ENCODE measurements around the gene C1orf50.
"Not testable (repeated sequence)": the region's sequence is repeated elsewhere in the genome, so short reads cannot be mapped to it uniquely, and the experiment has no call there.

Gene C1orf50

DNA sequence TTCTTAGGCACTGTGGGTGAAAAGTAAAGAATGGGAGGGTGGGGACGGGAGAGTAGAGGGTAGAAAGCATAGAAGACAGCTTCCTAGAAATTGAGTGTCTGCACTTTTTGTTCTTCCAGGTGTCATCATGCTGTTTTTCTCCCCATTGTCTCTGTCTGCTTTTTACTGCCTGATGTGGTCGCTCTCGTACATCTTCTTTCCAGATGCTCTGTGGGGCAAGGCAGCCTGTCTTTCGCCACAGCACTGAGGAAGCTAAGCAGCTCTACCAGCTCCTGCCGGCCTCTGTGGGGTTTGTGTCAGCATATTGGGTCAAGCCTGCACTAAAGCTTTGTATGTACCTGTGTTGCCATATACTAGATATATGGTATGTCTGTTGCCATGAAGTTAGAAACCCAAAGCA, 30.9 kb downstream of the C1orf50 start:
- DNase-seq (ENCODE audit: low read depth in 2 of 2, low spot score in 1 of 2) = no peak

- DNase-seq (ENCODE audit: low read depth in 2 of 2, low spot score in 1 of 2) = no peak
These were observed 34.9 kb downstream of the C1orf50 start for GRCh38 chr1:42801832-42802473.

DNA sequence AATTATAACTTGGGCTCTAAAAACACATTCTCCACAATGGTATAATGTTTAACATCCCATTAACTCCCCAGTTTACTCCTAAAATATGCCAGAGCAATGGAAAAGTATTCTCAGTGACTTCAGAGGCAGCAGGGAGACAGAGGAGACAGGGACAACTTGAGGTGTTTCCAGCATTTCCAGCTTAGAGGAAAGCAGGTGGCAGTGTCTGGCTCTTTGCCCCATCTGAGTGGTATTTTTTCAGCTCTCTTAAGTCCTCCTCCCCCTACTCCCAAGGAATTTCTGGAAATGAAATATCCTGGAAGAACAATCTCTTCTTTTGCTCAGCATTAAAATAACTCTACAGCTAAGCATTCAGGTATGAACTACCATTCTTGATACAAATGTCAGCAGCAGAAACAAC, 39.1 kb downstream of the C1orf50 start:
- no peak for DNase-seq (ENCODE audit: low read depth in 2 of 2, low spot score in 1 of 2)

- DNase-seq (ENCODE audit: low read depth in 2 of 2, low spot score in 1 of 2) = no peak
These were observed 39.5 kb downstream of the C1orf50 start for GRCh38 chr1:42806593-42806992.

- no peak for DNase-seq (ENCODE audit: low read depth in 2 of 2, low spot score in 1 of 2)
These were observed 40.1 kb downstream of the C1orf50 start for GRCh38 chr1:42807056-42807668.

GRCh38 chr1:42814815-42815214, 47.8 kb downstream of the C1orf50 start:
- DNase-seq (ENCODE audit: low read depth in 2 of 2, low spot score in 1 of 2) = not testable (repeated sequence)

GRCh38 chr1:42815941-42816584, 49.0 kb downstream of the C1orf50 start:
- DNase-seq (ENCODE audit: low read depth in 2 of 2, low spot score in 1 of 2) = no peak

DNA sequence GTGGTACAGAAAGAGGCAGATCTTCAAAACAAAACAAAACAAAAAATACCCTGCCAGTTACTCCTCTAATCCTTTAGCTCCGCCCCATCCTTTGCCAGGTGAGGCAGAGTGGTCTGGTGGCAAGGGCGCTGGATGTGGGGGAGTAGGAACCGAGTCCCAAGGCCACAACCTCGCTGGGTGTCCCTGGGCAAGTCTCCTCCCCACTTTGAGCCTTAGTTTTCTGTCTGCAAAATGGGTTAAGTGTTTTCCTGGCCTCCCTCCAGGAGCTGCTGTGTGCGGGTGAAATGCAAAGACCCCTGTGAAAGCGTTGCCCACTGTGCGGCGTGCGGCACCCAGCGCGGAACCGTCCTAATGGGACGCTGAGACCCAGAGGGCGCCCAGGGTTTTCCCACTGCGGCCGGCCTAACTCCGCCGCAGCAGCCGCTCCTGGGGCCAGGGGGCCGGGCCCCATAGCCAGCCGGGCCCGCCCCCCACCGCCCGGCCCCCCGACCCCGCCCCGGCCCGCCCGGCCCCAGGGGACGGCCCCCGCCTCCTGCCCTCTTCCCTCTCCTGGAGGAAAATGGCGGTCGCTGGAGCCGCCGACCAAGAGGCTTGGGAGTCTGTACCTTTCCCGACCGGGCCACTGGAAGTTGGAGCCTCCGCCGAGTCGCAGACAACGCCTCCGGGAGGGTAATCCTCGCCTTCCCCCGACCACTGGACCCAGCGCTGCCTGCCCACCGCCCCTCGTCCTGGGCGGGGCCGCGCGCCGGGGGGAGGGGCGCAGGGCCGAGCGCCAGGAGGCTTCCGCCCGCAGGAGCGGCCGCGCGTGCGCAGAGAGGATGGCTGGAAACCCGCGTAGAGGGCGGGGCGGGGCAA, 49.8 kb downstream of the C1orf50 start, which contains the start of the genes ERMAP and SVBP:
Gene ERMAP, plus strand, starts transcription at position 538 of the 855 bp plus-strand sequence. CDS start 13,327 bp downstream, outside the sequence.
Gene SVBP, minus strand, starts transcription at position 813 of the 855 bp plus-strand sequence. CDS start 853 bp downstream, outside the sequence.
- DNase-seq (ENCODE audit: low read depth in 2 of 2, low spot score in 1 of 2) = peak; percentile 87 to 90

DNA sequence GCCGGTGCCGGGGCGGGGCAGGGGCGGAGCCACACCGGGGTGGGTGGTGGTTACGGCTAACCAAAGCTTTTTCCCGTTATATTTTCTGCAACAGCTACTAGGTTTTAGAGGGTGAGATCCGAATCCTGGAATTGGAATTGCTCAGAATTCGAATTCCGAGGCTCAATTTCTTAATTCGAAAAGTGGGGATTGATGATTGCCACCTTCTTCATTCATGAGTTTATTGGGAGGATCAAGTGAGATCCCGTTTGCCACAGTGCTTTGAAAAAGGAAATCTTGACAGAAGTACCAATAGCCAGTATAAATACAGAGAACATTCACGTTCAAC, 50.4 kb downstream of the C1orf50 start:
- DNase-seq (ENCODE audit: low read depth in 2 of 2, low spot score in 1 of 2) = no peak

- no peak for DNase-seq (ENCODE audit: low read depth in 2 of 2, low spot score in 1 of 2)
These were observed 50.9 kb downstream of the C1orf50 start for GRCh38 chr1:42817976-42818375.

DNA sequence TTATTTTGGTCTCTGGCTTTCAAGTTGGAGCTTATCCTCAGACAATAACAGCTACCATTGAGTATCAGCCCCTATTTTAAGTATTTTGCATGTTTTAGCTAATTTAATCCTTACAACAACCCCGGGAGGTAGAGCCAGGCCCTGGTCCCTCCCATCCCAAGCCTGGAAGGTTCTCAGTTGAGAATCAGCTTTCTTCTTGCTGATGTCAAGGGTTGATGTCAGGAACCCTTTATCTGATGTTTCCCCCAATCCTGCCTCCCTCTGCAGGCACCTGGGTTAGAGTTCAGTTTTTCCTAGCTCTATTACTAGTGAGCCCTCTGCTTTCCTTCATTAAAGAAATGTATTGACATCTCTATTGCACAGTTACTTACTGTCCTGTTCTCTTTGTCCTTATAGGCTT, 53.8 kb downstream of the C1orf50 start:
- no peak for DNase-seq (ENCODE audit: low read depth in 2 of 2, low spot score in 1 of 2)

DNA sequence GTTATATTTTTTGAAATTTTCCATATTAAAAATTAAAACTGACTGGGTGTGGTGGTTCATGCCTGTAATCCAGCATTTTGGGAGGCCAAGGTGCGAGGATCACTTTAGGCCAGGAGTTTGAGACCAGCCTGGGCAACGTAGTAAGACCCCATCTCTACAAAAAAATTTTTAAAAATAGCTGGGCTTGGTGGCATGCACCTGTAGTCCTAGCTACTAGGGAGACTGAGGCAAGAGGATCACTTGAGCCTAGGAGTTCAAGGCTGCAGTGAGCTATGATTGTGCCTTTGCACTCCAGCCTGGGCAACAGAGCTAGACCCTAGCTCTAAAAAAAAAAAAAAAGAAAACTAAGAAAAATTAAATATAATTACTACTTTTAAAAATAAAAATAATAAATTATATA, 54.6 kb downstream of the C1orf50 start:
- DNase-seq (ENCODE audit: low read depth in 2 of 2, low spot score in 1 of 2) = no peak

GRCh38 chr1:42822800-42823392, 55.8 kb downstream of the C1orf50 start:
- DNase-seq (ENCODE audit: low read depth in 2 of 2, low spot score in 1 of 2) = no peak

- no peak for DNase-seq (ENCODE audit: low read depth in 2 of 2, low spot score in 1 of 2)
These were observed 57.5 kb downstream of the C1orf50 start for GRCh38 chr1:42824481-42825035.

- no peak for DNase-seq (ENCODE audit: low read depth in 2 of 2, low spot score in 1 of 2)
These were observed 58.2 kb downstream of the C1orf50 start for GRCh38 chr1:42825036-42825851.

All from stimulated activated CD8-positive, alpha-beta memory T cell treated with anti-CD3 and anti-CD28 coated beads, Interleukin-4, amount 100 ng/mL, for 4 hours (primary cell).